Large intestine (tissue), 12 donors: ENCODE data around the gene DPY19L1. TPM values are rescaled to one million over a fixed set of nuclear protein-coding genes. Genes with fewer than 3 reads are reported as not detected.
"Not testable (repeated sequence)": the region's sequence is repeated elsewhere in the genome, so short reads cannot be mapped to it uniquely, and the experiment has no call there.

Experiments
- DNase-seq, 2 donors: peaks; one replicate each; pipeline versions ENCODE4 v3.0.0 to v3.0.0-alpha.2; 2013
- H3K27ac ChIP-seq: one replicate; pipeline ENCODE4 v1.5.1; 2013; ENCODE audit warnings: low read length
- H3K27me3 ChIP-seq: 2 replicates; pipeline ENCODE4 v1.6.1; 2013; ENCODE audit warnings: low read length; ENCODE audit not compliant: control insufficient read depth, insufficient read depth
- H3K36me3 ChIP-seq: 2 replicates; pipeline ENCODE4 v1.6.1; 2013; ENCODE audit warnings: low read length; ENCODE audit not compliant: control insufficient read depth, insufficient read depth
- H3K4me1 ChIP-seq: one replicate; pipeline ENCODE4 v1.6.1; 2013; ENCODE audit warnings: low read length; ENCODE audit not compliant: control insufficient read depth, insufficient read depth
- H3K4me3 ChIP-seq: one replicate; pipeline ENCODE4 v1.5.1; 2013; ENCODE audit warnings: low read length
- H3K9me3 ChIP-seq: one replicate; pipeline ENCODE4 v1.6.1; 2013; ENCODE audit warnings: mild to moderate bottlenecking, low read depth, low read length, moderate library complexity; ENCODE audit not compliant: control insufficient read depth
- WGBS: methylation state at CpG from one replicate; pipeline ENCODE4 v1.1.5; 2013; ENCODE audit warnings: low lambda C conversion rate; ENCODE audit not compliant: insufficient coverage; 5-methylcytosine and 5-hydroxymethylcytosine counted together
- long read RNA-seq, 11 donors: transcript quantifications; one replicate each; lab custom pipeline, GENCODE V29; 2026
- polyA plus RNA-seq: library from polyadenylated mRNA; unstranded; fragments of 120-200 nt; gene quantifications from one replicate; pipeline ENCODE4 v1.2.1, GENCODE V29; 2013

DPY19L1 gene
- 11.3 TPM for polyA plus RNA-seq
- long read RNA-seq, donor 1, full-length matches to known transcripts, result 1 of 1 reads
- long read RNA-seq, donor 1, partial matches to known transcripts, result 0 of 1 reads
- long read RNA-seq, donor 1, other reads (novel, unspliced or antisense), result 0 of 1 reads
- long read RNA-seq, donor 2, full-length matches to known transcripts, result 1 of 1 reads
- long read RNA-seq, donor 2, partial matches to known transcripts, result 0 of 1 reads
- long read RNA-seq, donor 2, other reads (novel, unspliced or antisense), result 0 of 1 reads
- long read RNA-seq, donor 3, result 0 reads
- long read RNA-seq, donor 4, result 0 reads
- long read RNA-seq, donor 5, full-length matches to known transcripts, result 2 of 2 reads
- long read RNA-seq, donor 5, partial matches to known transcripts, result 0 of 2 reads
- long read RNA-seq, donor 5, other reads (novel, unspliced or antisense), result 0 of 2 reads
- long read RNA-seq, donor 6, result 0 reads
- long read RNA-seq, donor 7, result 0 reads
- long read RNA-seq, donor 8, full-length matches to known transcripts, result 3 of 3 reads
- long read RNA-seq, donor 8, partial matches to known transcripts, result 0 of 3 reads
- long read RNA-seq, donor 8, other reads (novel, unspliced or antisense), result 0 of 3 reads
- long read RNA-seq, donor 9, result 0 reads
- long read RNA-seq, donor 10, full-length matches to known transcripts, result 1 of 1 reads
- long read RNA-seq, donor 10, partial matches to known transcripts, result 0 of 1 reads
- long read RNA-seq, donor 10, other reads (novel, unspliced or antisense), result 0 of 1 reads
- long read RNA-seq, donor 11, full-length matches to known transcripts, result 1 of 1 reads
- long read RNA-seq, donor 11, partial matches to known transcripts, result 0 of 1 reads
- long read RNA-seq, donor 11, other reads (novel, unspliced or antisense), result 0 of 1 reads

DNA sequence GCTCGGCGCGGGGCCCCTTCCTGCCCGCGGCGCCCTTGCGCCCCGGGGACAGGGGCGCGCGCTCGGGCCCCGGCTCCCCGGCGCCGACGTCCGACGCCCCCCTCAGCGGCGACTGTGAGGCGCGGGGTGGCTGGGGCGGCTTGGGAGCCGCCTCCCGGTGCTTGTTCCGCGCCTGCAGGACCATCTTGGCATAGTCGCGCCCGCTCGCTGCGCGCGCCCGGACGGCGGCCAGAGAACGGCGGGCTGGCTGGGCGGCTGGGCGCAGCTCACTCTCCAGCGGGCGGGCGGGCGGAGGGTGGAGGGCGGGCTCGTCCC is at the start of gene DPY19L1:
Gene DPY19L1, minus strand, starts transcription at position 275 of the 315 bp plus-strand sequence. Its CDS starts 91 bp downstream, at position 184.
- no peak for DNase-seq
- WGBS, result no CpG with 5 or more reads among the region's 48 CpGs
- peak within 1 kb of the TSS; percentile 48 for H3K4me3 ChIP-seq
- H3K27ac ChIP-seq, result peak within 1 kb of the TSS; percentile 68
- H3K36me3 ChIP-seq, result no peaks in the 10 kb centered on the region
- no peaks in the 10 kb centered on the region for H3K9me3 ChIP-seq
- H3K27me3 ChIP-seq, result no peaks in the 10 kb centered on the region
- no peaks in the 10 kb centered on the region for H3K4me1 ChIP-seq

GRCh38 chr7:35079517-35079916 is 42.2 kb upstream of the DPY19L1 start:
- not testable (repeated sequence) for DNase-seq, H3K27ac ChIP-seq, H3K9me3 ChIP-seq, H3K4me3 ChIP-seq, H3K27me3 ChIP-seq, H3K4me1 ChIP-seq, H3K36me3 ChIP-seq
- no CpG with 5 or more reads among the region's 3 CpGs for WGBS

- not testable (repeated sequence) for DNase-seq, H3K4me1 ChIP-seq, H3K36me3 ChIP-seq, H3K4me3 ChIP-seq, H3K9me3 ChIP-seq, H3K27ac ChIP-seq, H3K27me3 ChIP-seq
- no CpG with 5 or more reads among the region's 5 CpGs for WGBS
Observed at GRCh38 chr7:35074008-35074407, 36.7 kb upstream of the DPY19L1 start.

GRCh38 chr7:35072950-35073827 is 35.9 kb upstream of the DPY19L1 start:
- peak; percentile 5 to 6 for DNase-seq
- not testable (repeated sequence) for H3K27me3 ChIP-seq, H3K4me3 ChIP-seq, H3K9me3 ChIP-seq, H3K36me3 ChIP-seq, H3K27ac ChIP-seq, H3K4me1 ChIP-seq
- WGBS, result 100% methylated on average over 2 of the region's 14 CpGs

DNA sequence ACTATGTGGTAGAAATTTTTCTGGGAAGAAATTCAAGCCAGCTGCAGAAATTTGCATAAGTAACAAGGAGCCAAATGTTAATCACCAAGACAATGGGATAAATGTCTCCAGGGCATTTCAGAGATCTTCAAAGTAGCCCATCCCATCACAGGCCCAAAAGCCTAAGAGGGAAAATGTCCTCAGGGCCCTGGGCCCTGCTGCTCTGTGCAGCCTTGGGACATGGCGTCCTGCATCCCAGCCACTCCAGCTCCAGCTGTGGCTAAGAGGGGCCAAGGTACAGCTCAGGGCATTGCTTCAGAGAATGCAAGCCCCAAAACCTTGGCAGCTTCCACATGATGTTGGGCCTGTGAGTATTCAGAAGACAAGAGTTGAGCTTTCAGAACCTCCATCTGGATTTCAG is 31.8 kb upstream of the DPY19L1 start:
- not testable (repeated sequence) for DNase-seq, H3K4me3 ChIP-seq, H3K27me3 ChIP-seq, H3K36me3 ChIP-seq, H3K4me1 ChIP-seq, H3K27ac ChIP-seq, H3K9me3 ChIP-seq
- WGBS, result no CpG with 5 or more reads among the region's 1 CpG

DNA sequence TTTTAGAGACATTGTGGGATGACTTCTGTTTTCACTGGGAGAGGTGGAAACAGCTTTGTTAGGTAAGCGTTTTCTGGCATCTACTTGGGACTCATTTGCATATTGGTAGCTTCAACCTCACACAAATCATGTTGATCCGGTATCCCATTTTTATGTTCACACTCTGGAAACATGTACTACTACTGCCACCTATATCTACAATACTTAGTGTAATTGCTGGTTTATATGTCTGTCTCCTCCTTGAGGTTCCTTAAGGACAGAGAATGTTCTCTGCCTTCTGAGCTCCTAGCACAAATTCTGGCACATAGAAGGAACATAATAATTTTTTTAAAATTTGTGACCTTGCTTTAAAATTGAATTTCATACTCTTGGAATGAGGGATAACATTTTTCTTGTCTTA is 28.1 kb upstream of the DPY19L1 start:
- H3K36me3 ChIP-seq, DNase-seq: not testable (repeated sequence)

GRCh38 chr7:35058571-35058970 is 21.3 kb upstream of the DPY19L1 start:
- not testable (repeated sequence) for H3K36me3 ChIP-seq, H3K27me3 ChIP-seq, H3K4me3 ChIP-seq, H3K27ac ChIP-seq, DNase-seq, H3K4me1 ChIP-seq, H3K9me3 ChIP-seq
- WGBS, result no CpG with 5 or more reads among the region's 3 CpGs

More for the DNA sequence above, 28.1 kb upstream of the DPY19L1 start:
- H3K27me3 ChIP-seq, H3K4me3 ChIP-seq, H3K4me1 ChIP-seq, H3K9me3 ChIP-seq, H3K27ac ChIP-seq: not testable (repeated sequence)
- WGBS, result 80% methylated on average over 1 of the region's 2 CpGs

GRCh38 chr7:35057505-35058451 is 20.5 kb upstream of the DPY19L1 start:
- not testable (repeated sequence) for H3K36me3 ChIP-seq, DNase-seq, H3K27me3 ChIP-seq, H3K27ac ChIP-seq, H3K9me3 ChIP-seq, H3K4me3 ChIP-seq, H3K4me1 ChIP-seq
- WGBS, result 60% methylated on average over 1 of the region's 11 CpGs

- H3K27ac ChIP-seq, H3K4me1 ChIP-seq, H3K4me3 ChIP-seq, H3K36me3 ChIP-seq, H3K27me3 ChIP-seq, H3K9me3 ChIP-seq, DNase-seq: not testable (repeated sequence)
- no CpG with 5 or more reads among the region's 2 CpGs for WGBS
Observed at GRCh38 chr7:35055733-35056132, 18.4 kb upstream of the DPY19L1 start.
